ENCODE data around the gene ABCB4.

Gene ABCB4

DNA sequence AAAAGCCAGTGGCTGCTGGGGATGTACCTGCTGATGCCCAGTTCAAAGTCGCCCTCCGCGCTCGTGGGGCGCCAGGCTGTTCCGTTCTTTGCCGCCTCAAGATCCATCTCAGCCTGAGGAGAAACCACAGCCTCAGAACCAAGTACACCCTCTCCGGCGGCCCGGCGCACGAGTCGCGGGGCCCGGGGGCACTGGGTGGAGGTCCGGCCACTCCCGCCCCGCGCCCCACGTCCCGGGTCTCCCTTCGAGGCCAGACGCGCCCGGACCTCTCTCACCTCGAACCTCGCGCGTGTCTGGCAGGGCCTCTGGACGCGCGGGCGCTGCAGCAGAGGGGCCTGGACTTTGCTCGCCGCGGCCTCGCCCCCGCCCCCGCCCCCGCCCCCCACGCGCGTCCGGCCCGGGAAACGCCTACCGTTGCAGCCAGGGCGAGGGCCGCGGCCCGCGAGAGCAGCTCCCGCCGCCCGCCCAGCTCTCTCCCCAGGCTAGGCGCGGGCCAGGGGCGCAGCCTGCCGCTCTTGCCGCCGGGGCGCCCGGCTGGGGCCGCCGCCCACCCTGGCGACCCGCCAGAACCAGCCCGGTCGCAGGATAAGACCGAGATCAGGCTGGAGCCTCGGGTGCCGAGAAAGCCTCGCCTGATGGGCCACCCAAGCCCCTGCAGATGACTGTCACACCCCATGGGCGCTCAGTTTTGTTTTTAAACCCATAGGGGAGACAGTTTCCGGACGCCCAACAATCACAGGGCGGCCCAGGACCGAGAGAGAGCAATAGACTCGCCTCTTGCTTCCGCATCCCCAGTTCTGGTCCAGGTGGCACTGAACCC is at the start of gene ABCB4:
Gene ABCB4 (minus strand): TSS at position 322 of the 820 bp plus-strand sequence. CDS start 215 bp downstream, at position 107.
- Histone ChIP-seq H3K4me1 (ENCODE audit: insufficient read depth, low read length) (0 out of 2 replicates have a peak, but pooled peaks cover 4% of the 10 kb centered on the region), H3K27me3 (ENCODE audit: insufficient read depth, low read length) (peaks cover 47% of the 10 kb centered on the region), H3K9me3 (ENCODE audit: insufficient read depth, low read depth, low read length) (no peaks in the 10 kb centered on the region), H3K36me3 (ENCODE audit: insufficient read depth, low read depth, low read length) (no peaks in the 10 kb centered on the region), H3K27ac (ENCODE audit: low read length) (no peak within 1 kb of the TSS), H3K9ac (ENCODE audit: low read depth, low read length) (no peak within 1 kb of the TSS), H3K4me3 (ENCODE audit: low read length) (peak within 1 kb of the TSS; percentile 71)

DNA sequence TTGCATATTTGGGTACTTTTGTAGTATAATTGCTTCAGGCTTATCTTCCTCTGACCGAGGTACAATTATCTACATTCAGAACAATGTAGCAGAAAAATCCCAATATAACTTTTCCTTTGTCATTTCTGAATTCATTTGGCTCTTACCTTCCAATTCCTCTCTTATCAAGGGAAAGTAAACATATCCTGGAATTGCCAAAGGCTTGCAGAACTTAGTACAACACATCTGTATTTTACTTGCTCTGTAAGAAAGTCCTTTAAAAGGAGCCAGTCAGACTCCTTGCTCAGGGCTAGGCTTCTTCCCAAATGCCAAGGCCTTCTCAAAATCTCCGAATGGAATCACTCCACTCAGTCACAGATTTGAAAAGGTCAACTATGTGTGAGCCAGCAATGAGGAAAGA is 43.3 kb upstream of the ABCB4 start:
- Histone ChIP-seq H3K4me3 (ENCODE audit: low read length) (no peak overlapping the region), H3K9me3 (ENCODE audit: insufficient read depth, low read depth, low read length) (no peaks in the 10 kb centered on the region), H3K27me3 (ENCODE audit: insufficient read depth, low read length) (no peaks in the 10 kb centered on the region), H3K4me1 (ENCODE audit: insufficient read depth, low read length) (peaks cover 2% of the 10 kb centered on the region; the same call in 1 of the 2 replicates), H3K36me3 (ENCODE audit: insufficient read depth, low read depth, low read length) (no peaks in the 10 kb centered on the region), H3K9ac (ENCODE audit: low read depth, low read length) (no peak overlapping the region), H3K27ac (ENCODE audit: low read length) (no peak overlapping the region)

GRCh38 chr7:87517891-87518290 is 42.4 kb upstream of the ABCB4 start:
- Histone ChIP-seq H3K9ac (ENCODE audit: low read depth, low read length) (no peak overlapping the region), H3K36me3 (ENCODE audit: insufficient read depth, low read depth, low read length) (no peaks in the 10 kb centered on the region), H3K4me1 (ENCODE audit: insufficient read depth, low read length) (peaks cover 3% of the 10 kb centered on the region; the same call in 1 of the 2 replicates), H3K27ac (ENCODE audit: low read length) (no peak overlapping the region), H3K27me3 (ENCODE audit: insufficient read depth, low read length) (no peaks in the 10 kb centered on the region), H3K4me3 (ENCODE audit: low read length) (no peak overlapping the region), H3K9me3 (ENCODE audit: insufficient read depth, low read depth, low read length) (no peaks in the 10 kb centered on the region)

GRCh38 chr7:87517136-87517815 is 41.8 kb upstream of the ABCB4 start:
- Histone ChIP-seq H3K4me3 (ENCODE audit: low read length) (no peak overlapping the region), H3K9ac (ENCODE audit: low read depth, low read length) (no peak overlapping the region), H3K9me3 (ENCODE audit: insufficient read depth, low read depth, low read length) (no peaks in the 10 kb centered on the region), H3K27me3 (ENCODE audit: insufficient read depth, low read length) (no peaks in the 10 kb centered on the region), H3K4me1 (ENCODE audit: insufficient read depth, low read length) (peaks cover 3% of the 10 kb centered on the region; the same call in 1 of the 2 replicates), H3K36me3 (ENCODE audit: insufficient read depth, low read depth, low read length) (no peaks in the 10 kb centered on the region), H3K27ac (ENCODE audit: low read length) (no peak overlapping the region)

- H3K4me3 ChIP-seq (ENCODE audit: low read length): no peak overlapping the region
- no peaks in the 10 kb centered on the region for H3K36me3 ChIP-seq (ENCODE audit: insufficient read depth, low read depth, low read length)
- no peak overlapping the region for H3K9ac ChIP-seq (ENCODE audit: low read depth, low read length)
- H3K27me3 ChIP-seq (ENCODE audit: insufficient read depth, low read length): no peaks in the 10 kb centered on the region
- no peaks in the 10 kb centered on the region for H3K9me3 ChIP-seq (ENCODE audit: insufficient read depth, low read depth, low read length)
- peaks cover 3% of the 10 kb centered on the region; the same call in 1 of the 2 replicates for H3K4me1 ChIP-seq (ENCODE audit: insufficient read depth, low read length)
- no peak overlapping the region for H3K27ac ChIP-seq (ENCODE audit: low read length)
Measured at GRCh38 chr7:87513735-87514335, 38.4 kb upstream of the ABCB4 start.

DNA sequence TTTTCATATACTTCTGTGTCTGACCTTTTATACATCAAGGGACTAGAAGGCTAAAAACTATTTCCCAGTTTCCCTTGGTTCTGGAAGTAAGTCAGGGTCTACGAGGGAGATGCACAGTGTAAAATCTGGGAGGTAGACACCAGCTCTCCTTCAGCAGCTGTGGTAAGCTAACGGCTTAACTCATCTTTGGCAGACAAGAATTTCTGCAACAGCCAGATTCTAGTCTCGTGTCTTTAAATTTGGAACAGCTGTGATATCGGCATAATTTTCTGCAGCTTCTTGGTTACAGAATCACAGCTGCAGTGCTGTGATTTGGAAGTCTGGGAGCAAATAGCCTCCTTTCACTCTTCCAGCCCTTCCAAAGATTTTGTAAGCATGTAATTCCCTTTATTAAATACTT is 37.4 kb upstream of the ABCB4 start:
- no peak overlapping the region for H3K27ac ChIP-seq (ENCODE audit: low read length)
- H3K27me3 ChIP-seq (ENCODE audit: insufficient read depth, low read length): no peaks in the 10 kb centered on the region
- H3K9me3 ChIP-seq (ENCODE audit: insufficient read depth, low read depth, low read length): no peaks in the 10 kb centered on the region
- H3K4me1 ChIP-seq (ENCODE audit: insufficient read depth, low read length): peaks cover 3% of the 10 kb centered on the region; the same call in 1 of the 2 replicates
- no peak overlapping the region for H3K9ac ChIP-seq (ENCODE audit: low read depth, low read length)
- H3K36me3 ChIP-seq (ENCODE audit: insufficient read depth, low read depth, low read length): no peaks in the 10 kb centered on the region
- H3K4me3 ChIP-seq (ENCODE audit: low read length): no peak overlapping the region

DNA sequence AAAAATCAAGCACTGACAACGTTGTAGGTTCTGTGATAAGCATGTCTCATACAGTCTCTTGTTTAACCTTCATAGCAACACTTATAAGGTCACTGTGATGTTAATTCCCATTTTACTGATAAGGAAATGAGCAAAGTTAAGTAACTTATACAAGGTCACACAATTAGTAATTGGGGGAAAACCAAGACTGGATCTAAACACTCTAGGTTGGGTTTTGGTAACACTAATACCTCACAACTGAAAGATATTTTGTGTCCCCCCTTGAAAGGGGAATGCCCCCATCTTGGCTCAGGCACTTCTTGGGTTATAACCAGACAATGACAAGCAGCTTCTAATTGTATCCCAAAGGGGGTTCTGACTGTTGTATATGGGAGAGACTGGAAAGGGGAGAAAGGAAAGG is 36.0 kb upstream of the ABCB4 start:
- no peak overlapping the region for H3K27ac ChIP-seq (ENCODE audit: low read length)
- peaks cover 3% of the 10 kb centered on the region; the same call in 1 of the 2 replicates for H3K4me1 ChIP-seq (ENCODE audit: insufficient read depth, low read length)
- no peak overlapping the region for H3K4me3 ChIP-seq (ENCODE audit: low read length)
- H3K27me3 ChIP-seq (ENCODE audit: insufficient read depth, low read length): no peaks in the 10 kb centered on the region
- no peak overlapping the region for H3K9ac ChIP-seq (ENCODE audit: low read depth, low read length)
- no peaks in the 10 kb centered on the region for H3K9me3 ChIP-seq (ENCODE audit: insufficient read depth, low read depth, low read length)
- H3K36me3 ChIP-seq (ENCODE audit: insufficient read depth, low read depth, low read length): no peaks in the 10 kb centered on the region

- Histone ChIP-seq H3K4me1 (ENCODE audit: insufficient read depth, low read length) (peaks cover 3% of the 10 kb centered on the region; the same call in 1 of the 2 replicates), H3K9me3 (ENCODE audit: insufficient read depth, low read depth, low read length) (no peaks in the 10 kb centered on the region), H3K36me3 (ENCODE audit: insufficient read depth, low read depth, low read length) (no peaks in the 10 kb centered on the region), H3K27me3 (ENCODE audit: insufficient read depth, low read length) (no peaks in the 10 kb centered on the region), H3K4me3 (ENCODE audit: low read length) (no peak overlapping the region), H3K27ac (ENCODE audit: low read length) (no peak overlapping the region), H3K9ac (ENCODE audit: low read depth, low read length) (no peak overlapping the region)
Measured at GRCh38 chr7:87510411-87510875, 35.0 kb upstream of the ABCB4 start.

DNA sequence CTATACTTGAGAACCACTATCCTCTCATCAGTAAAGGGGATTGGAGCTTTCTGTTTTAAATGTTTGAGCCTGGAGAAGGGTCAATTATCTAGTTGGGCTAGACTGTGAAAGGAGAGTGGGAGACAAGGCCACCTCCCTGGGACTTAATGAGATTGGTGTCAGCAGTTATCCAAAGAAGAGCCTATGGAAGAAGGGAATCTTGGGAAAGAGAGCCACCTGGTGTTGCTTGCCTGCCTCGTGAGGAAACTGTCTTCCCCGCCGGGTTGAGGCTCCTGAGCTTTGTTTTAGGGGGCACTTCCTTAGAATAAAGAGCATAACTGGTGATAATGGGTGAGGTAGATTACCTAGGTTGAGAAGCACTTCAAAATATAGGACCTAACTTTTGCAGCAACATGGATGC is 32.0 kb upstream of the ABCB4 start:
- no peaks in the 10 kb centered on the region for H3K36me3 ChIP-seq (ENCODE audit: insufficient read depth, low read depth, low read length)
- no peaks in the 10 kb centered on the region for H3K27me3 ChIP-seq (ENCODE audit: insufficient read depth, low read length)
- no peak overlapping the region for H3K4me3 ChIP-seq (ENCODE audit: low read length)
- no peak overlapping the region for H3K9ac ChIP-seq (ENCODE audit: low read depth, low read length)
- H3K9me3 ChIP-seq (ENCODE audit: insufficient read depth, low read depth, low read length): no peaks in the 10 kb centered on the region
- H3K27ac ChIP-seq (ENCODE audit: low read length): no peak overlapping the region
- no peaks in the 10 kb centered on the region for H3K4me1 ChIP-seq (ENCODE audit: insufficient read depth, low read length)

- no peak overlapping the region for H3K27ac ChIP-seq (ENCODE audit: low read length)
- H3K27me3 ChIP-seq (ENCODE audit: insufficient read depth, low read length): no peaks in the 10 kb centered on the region
- no peaks in the 10 kb centered on the region for H3K9me3 ChIP-seq (ENCODE audit: insufficient read depth, low read depth, low read length)
- no peak overlapping the region for H3K4me3 ChIP-seq (ENCODE audit: low read length)
- no peaks in the 10 kb centered on the region for H3K36me3 ChIP-seq (ENCODE audit: insufficient read depth, low read depth, low read length)
- H3K9ac ChIP-seq (ENCODE audit: low read depth, low read length): no peak overlapping the region
- H3K4me1 ChIP-seq (ENCODE audit: insufficient read depth, low read length): no peaks in the 10 kb centered on the region
Measured at GRCh38 chr7:87506246-87507180, 31.0 kb upstream of the ABCB4 start.
